ENCODE measurements around the gene IFNL4. TPM values are rescaled to one million over a fixed set of nuclear protein-coding genes. Genes with fewer than 3 reads are reported as not detected.

Gene IFNL4
- total and polyA plus RNA-seq, 2 experiments from 2014 or later, result not detected

- Histone ChIP-seq H3K27ac (ENCODE audit: low read depth) (no peak overlapping the region), H3K9me2 (ENCODE audit: insufficient read depth) (no peaks in the 10 kb centered on the region), H3K79me2 (replicated peaks; ENCODE audit: insufficient read depth) (no peaks in the 10 kb centered on the region), H3K4me3 (no peak overlapping the region), H3F3A (replicated peaks; ENCODE audit: low read depth) (no peaks in the 10 kb centered on the region), H4K20me1 (replicated peaks; ENCODE audit: insufficient read depth) (no peaks in the 10 kb centered on the region), H3K27me3 (ENCODE audit: insufficient read depth) (no peaks in the 10 kb centered on the region), H3K4me2 (no peak overlapping the region), H3K4me1 (ENCODE audit: insufficient read depth) (no peaks in the 10 kb centered on the region), H2AFZ (no peak overlapping the region), H3K36me3 (ENCODE audit: insufficient read depth) (no peaks in the 10 kb centered on the region)
- Mint-ChIP-seq H3K9me3 (no peaks in the 10 kb centered on the region), H3K36me3 (ENCODE audit: low read depth) (no peaks in the 10 kb centered on the region), H3K4me1 (peaks cover 3% of the 10 kb centered on the region; the same call in 2 of the 3 replicates), H3K27ac (no peak overlapping the region), H3K4me3 (no peak overlapping the region), H3K27me3 (ENCODE audit: insufficient read depth, low read depth, poor library complexity) (peaks cover 9% of the 10 kb centered on the region)
- ATAC-seq (no peak), DNase-seq (ENCODE audit: low spot score) (no peak)
- TF ChIP-seq ZNF331 (CRISPR knock-in tag; IDR thresholded peaks at IDR 0.05; ENCODE audit: low read depth) (no peak), NANOG (IDR thresholded peaks at IDR 0.05; ENCODE audit: borderline replicate concordance) (no peak), POLR2AphosphoS5 (IDR thresholded peaks at IDR 0.05; ENCODE audit: low read depth) (no peak), ZNF462 (CRISPR knock-in tag; IDR thresholded peaks at IDR 0.05) (no peak), REST (IDR thresholded peaks at IDR 0.05; ENCODE audit: unreplicated experiment) (no peak), ETS1 (IDR thresholded peaks at IDR 0.05) (no peak), EZH2 (IDR thresholded peaks at IDR 0.05; ENCODE audit: low read depth, unreplicated experiment) (no peak), ZNF114 (CRISPR knock-in tag; IDR thresholded peaks at IDR 0.05) (no peak), CTCF (conservative IDR thresholded peaks at IDR 0.05; ENCODE audit: low read depth in 2 of 2) (no peak), JUNB (IDR thresholded peaks at IDR 0.05; ENCODE audit: unreplicated experiment) (no peak)
Observed at GRCh38 chr19:39296906-39297305, 48.2 kb upstream of the IFNL4 start.

Measured in GM23338 (cell line).